Skin epidermis (tissue), 12 donors: Measurements from ENCODE around the gene WFDC12.

Experiments used
- H3K27ac ChIP-seq, 21 experiments: fragments of 200-600 bp; sonication (generic) in 11 of 21; one replicate each; pipeline ENCODE4 v1.5.0; 2020; ENCODE audit warnings: mild to moderate bottlenecking in 3 of 21, inconsistent platforms in 2 of 21, moderate library complexity in 2 of 21
- H3K4me3 ChIP-seq, 7 experiments: fragments of 200-600 bp; sonication (generic) in 2 of 7; one replicate each; pipeline ENCODE4 v1.5.0; 2020; ENCODE audit warnings: inconsistent platforms in 2 of 7, mild to moderate bottlenecking in 2 of 7, moderate library complexity in 1 of 7

Gene WFDC12

DNA sequence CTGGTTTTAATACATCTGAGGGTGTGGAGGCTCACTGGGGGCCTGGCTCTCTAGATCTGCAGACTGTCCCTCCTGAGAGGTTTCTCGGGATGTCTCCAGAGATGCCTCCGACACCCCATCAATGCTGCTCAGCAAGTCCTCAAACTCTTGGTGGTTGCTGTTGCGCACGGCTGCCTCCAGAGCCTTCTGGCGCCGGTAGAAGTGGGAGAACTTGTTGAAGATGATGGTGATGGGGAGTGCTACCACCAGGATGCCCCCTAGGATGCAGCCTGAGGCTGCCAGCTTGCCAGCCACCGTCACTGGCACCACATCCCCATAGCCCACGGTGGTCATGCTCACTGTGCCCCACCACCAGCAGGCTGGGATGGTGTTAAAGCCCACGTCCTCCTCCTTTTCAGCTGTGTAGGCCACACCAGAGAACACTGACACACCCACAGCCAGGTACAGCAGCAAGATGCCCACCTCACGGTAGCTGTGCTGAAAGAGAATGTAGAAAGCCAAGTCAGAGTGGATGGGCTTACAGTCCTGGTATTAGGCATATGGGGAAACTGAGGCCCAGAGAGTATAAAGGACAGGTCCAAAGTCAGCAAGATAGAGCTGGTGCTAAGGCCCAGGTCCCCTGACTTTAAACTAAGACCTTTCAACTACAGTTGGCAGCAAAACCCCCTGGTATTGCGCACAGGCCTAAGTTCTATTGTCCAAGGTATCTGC is 29.2 kb downstream of the WFDC12 start:
- Histone ChIP-seq H3K27ac (no peak overlapping the region), H3K4me3 (no peak overlapping the region)

DNA sequence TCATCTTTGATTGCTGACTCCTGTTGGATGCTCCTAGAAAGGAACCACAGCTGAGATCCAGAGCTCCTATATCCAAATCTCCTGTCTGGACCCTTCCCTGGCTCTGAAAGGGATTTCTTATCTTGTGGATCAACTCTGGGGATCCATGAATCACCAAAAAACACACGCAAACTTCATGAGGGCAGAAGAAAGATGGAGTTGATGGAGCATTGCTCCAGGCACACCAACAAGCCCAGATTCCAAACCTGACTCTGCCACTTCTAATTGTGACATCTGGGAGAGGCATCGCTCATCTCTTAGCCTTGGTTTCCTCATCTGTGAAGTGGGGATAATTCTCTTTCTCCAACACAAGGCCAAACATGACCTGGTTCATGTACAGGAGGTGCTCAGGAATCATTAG is 30.1 kb downstream of the WFDC12 start:
- Histone ChIP-seq H3K27ac (no peak overlapping the region), H3K4me3 (no peak overlapping the region)

GRCh38 chr20:45092898-45093297 is 31.4 kb downstream of the WFDC12 start:
- H3K27ac ChIP-seq, result no peak overlapping the region
- no peak overlapping the region for H3K4me3 ChIP-seq

- Histone ChIP-seq H3K27ac (no peak overlapping the region), H3K4me3 (no peak overlapping the region)
These were observed 32.9 kb downstream of the WFDC12 start for GRCh38 chr20:45091366-45091765.

GRCh38 chr20:45090481-45090880 is 33.8 kb downstream of the WFDC12 start:
- Histone ChIP-seq H3K4me3 (no peak overlapping the region), H3K27ac (no peak overlapping the region)

DNA sequence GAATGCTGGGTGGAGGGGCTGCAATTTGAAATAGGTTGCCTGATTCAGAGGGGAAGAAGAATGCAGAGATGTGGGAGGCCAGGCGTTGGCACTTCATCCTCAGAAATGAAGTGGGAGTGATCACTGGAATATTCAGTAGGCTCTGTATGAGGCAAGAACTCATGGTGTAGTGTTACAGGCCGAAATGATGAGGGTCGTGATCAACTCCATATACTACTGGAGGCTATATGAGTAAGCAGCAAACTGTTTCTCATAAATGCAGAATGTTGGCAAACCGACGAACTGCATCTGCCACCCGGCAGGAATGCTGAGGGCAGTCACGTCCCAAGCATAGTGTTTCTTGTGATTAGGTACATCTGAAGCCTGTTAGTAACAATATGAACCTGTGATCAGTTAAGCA is 36.0 kb downstream of the WFDC12 start:
- Histone ChIP-seq H3K4me3 (no peak overlapping the region), H3K27ac (peak overlapping the region in 5 of 21 experiments; percentile 21 to 62 (median 41))

DNA sequence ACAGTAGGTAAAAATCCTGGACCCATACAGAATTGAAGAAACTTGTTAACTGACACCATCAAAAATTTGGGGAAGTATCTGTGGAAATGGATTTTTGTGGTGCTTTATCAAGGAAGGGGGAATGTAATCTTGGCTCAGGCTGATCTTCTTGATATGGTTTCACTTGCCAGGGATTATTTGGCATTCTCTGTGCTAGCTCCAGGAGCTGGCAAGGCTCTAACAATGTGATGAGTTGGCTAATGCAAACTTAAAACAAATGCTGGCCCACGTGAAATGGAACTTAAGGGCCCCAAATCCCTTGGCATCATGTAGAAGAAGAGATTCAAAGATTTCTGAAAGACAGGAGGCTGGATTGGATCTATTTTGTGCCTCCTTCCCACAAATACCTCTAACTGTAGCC is 36.5 kb downstream of the WFDC12 start:
- Histone ChIP-seq H3K27ac (peak overlapping the region in 5 of 21 experiments; percentile 5 to 62 (median 39)), H3K4me3 (no peak overlapping the region)

GRCh38 chr20:45087097-45087790 is 37.0 kb downstream of the WFDC12 start:
- Histone ChIP-seq H3K27ac (peak overlapping the region in 4 of 21 experiments; percentile 5 to 62 (median 40)), H3K4me3 (no peak overlapping the region)

GRCh38 chr20:45085867-45086266 is 38.4 kb downstream of the WFDC12 start:
- H3K27ac ChIP-seq, result no peak overlapping the region

DNA sequence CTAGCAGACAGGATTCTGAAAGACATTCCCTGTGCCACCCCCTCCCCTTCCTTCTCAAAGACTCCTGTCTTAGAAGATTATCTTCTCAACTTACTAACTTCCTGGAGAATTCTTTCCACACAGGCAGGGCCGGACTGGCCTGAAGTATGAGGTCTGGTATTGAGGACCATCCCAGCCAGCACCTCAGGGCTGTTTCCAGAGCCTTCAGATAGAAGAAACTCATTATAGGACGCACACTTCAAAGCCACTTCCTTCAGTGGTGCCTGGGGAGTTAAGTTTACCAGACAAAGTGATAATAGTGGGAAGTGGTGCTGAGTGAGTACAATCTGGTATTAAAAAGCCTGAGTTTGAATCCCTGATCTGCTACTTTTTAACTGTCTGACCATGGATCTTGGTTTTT is 39.0 kb downstream of the WFDC12 start:
- no peak overlapping the region for H3K27ac ChIP-seq
- no peak overlapping the region for H3K4me3 ChIP-seq

More at GRCh38 chr20:45085867-45086266, 38.4 kb downstream of the WFDC12 start:
- no peak overlapping the region for H3K4me3 ChIP-seq

- Histone ChIP-seq H3K27ac (no peak overlapping the region), H3K4me3 (no peak overlapping the region)
These were observed 41.1 kb downstream of the WFDC12 start for GRCh38 chr20:45083127-45083526.

GRCh38 chr20:45082468-45082867 is 41.8 kb downstream of the WFDC12 start:
- no peak overlapping the region for H3K27ac ChIP-seq
- no peak overlapping the region for H3K4me3 ChIP-seq

GRCh38 chr20:45080867-45081624 is 43.2 kb downstream of the WFDC12 start:
- H3K4me3 ChIP-seq, result no peak overlapping the region
- H3K27ac ChIP-seq, result no peak overlapping the region

GRCh38 chr20:45077559-45077958 is 46.7 kb downstream of the WFDC12 start:
- no peak overlapping the region for H3K27ac ChIP-seq
- no peak overlapping the region for H3K4me3 ChIP-seq
